HL-60 (cell line): Measurements from ENCODE around the gene PBOV1.

ENCODE experiments used
- CTCF ChIP-seq: IDR thresholded peaks from one replicate; pipeline ENCODE4 v1.5.1; 2011; ENCODE audit warnings: low read length, control low read depth, inconsistent platforms; ENCODE audit not compliant: insufficient read depth
- POLR2AphosphoS5 ChIP-seq: IDR thresholded peaks from 2 replicates; pipeline ENCODE4 v1.6.1; 2012; ENCODE audit warnings: low read depth
- SPI1 ChIP-seq: IDR thresholded peaks from 2 replicates; pipeline ENCODE4 v1.6.1; 2012; ENCODE audit warnings: low read depth, mild to moderate bottlenecking, borderline replicate concordance
- TF ChIP-seq, protein P1 (sequence below): IDR thresholded peaks from 2 replicates; pipeline ENCODE4 v1.6.1; 2012; ENCODE audit warnings: low read depth; ENCODE audit not compliant: insufficient replicate concordance

- TF ChIP-seq POLR2AphosphoS5 (no peak), CTCF (no peak), SPI1 (no peak)
- TF ChIP-seq, protein P1, sequence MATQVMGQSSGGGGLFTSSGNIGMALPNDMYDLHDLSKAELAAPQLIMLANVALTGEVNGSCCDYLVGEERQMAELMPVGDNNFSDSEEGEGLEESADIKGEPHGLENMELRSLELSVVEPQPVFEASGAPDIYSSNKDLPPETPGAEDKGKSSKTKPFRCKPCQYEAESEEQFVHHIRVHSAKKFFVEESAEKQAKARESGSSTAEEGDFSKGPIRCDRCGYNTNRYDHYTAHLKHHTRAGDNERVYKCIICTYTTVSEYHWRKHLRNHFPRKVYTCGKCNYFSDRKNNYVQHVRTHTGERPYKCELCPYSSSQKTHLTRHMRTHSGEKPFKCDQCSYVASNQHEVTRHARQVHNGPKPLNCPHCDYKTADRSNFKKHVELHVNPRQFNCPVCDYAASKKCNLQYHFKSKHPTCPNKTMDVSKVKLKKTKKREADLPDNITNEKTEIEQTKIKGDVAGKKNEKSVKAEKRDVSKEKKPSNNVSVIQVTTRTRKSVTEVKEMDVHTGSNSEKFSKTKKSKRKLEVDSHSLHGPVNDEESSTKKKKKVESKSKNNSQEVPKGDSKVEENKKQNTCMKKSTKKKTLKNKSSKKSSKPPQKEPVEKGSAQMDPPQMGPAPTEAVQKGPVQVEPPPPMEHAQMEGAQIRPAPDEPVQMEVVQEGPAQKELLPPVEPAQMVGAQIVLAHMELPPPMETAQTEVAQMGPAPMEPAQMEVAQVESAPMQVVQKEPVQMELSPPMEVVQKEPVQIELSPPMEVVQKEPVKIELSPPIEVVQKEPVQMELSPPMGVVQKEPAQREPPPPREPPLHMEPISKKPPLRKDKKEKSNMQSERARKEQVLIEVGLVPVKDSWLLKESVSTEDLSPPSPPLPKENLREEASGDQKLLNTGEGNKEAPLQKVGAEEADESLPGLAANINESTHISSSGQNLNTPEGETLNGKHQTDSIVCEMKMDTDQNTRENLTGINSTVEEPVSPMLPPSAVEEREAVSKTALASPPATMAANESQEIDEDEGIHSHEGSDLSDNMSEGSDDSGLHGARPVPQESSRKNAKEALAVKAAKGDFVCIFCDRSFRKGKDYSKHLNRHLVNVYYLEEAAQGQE = no peak
Observed at GRCh38 chr6:138229663-138230179, 11.4 kb upstream of the PBOV1 start.
